DOHH2 (cell line): Measurements from ENCODE around the gene LMTK2.

ENCODE experiments used
- H3F3A ChIP-seq: fragments of 200-600 bp; sonication (generic), shearing (Covaris generic); 2 replicates; pipeline ENCODE4 v1.6.0; 2016; ENCODE audit warnings: antibody characterized with exemption, mild to moderate bottlenecking; ENCODE audit not compliant: control insufficient read depth, insufficient read depth
- H3K27ac ChIP-seq: fragments of 200-600 bp; sonication (generic); 2 replicates; pipeline ENCODE4 v1.5.1; 2014; ENCODE audit warnings: low read depth, mild to moderate bottlenecking, low read length, moderate library complexity
- H3K27me3 ChIP-seq: fragments of 200-600 bp; sonication (generic); 2 replicates; pipeline ENCODE4 v1.6.1; 2014; ENCODE audit warnings: mild to moderate bottlenecking, low read length, mixed read lengths; ENCODE audit not compliant: control insufficient read depth
- H3K36me3 ChIP-seq: fragments of 200-600 bp; sonication (generic); 2 replicates; pipeline ENCODE4 v1.6.1; 2014; ENCODE audit warnings: mild to moderate bottlenecking, low read length, moderate library complexity, mixed read lengths; ENCODE audit not compliant: control insufficient read depth
- H3K4me1 ChIP-seq: fragments of 200-600 bp; sonication (generic); 2 replicates; pipeline ENCODE4 v1.6.1; 2014; ENCODE audit warnings: mild to moderate bottlenecking, low read length, mixed read lengths; ENCODE audit not compliant: control insufficient read depth
- H3K4me2 ChIP-seq: fragments of 200-600 bp; sonication (generic); 2 replicates; pipeline ENCODE4 v1.6.0; 2014; ENCODE audit warnings: mild to moderate bottlenecking, low read length, moderate library complexity
- H3K4me3 ChIP-seq: fragments of 200-600 bp; sonication (generic); 2 replicates; pipeline ENCODE4 v1.5.1; 2014; ENCODE audit warnings: mild to moderate bottlenecking, low read length, mixed read lengths
- H3K79me2 ChIP-seq: fragments of 200-600 bp; sonication (generic); 2 replicates; pipeline ENCODE4 v1.6.1; 2014; ENCODE audit warnings: mild to moderate bottlenecking, low read length, mixed read lengths; ENCODE audit not compliant: control insufficient read depth
- H3K9me2 ChIP-seq: fragments of 200-600 bp; sonication (generic); replicated peaks from 2 replicates; pipeline ENCODE4 v1.6.1; 2014; ENCODE audit warnings: mild to moderate bottlenecking, low read length, mixed read lengths; ENCODE audit not compliant: control insufficient read depth
- H3K9me3 ChIP-seq: fragments of 200-600 bp; sonication (generic); 2 replicates; pipeline ENCODE4 v1.6.1; 2014; ENCODE audit warnings: antibody characterized with exemption, low read length, mixed read lengths; ENCODE audit not compliant: control insufficient read depth, insufficient read depth
- H4K20me1 ChIP-seq: fragments of 200-600 bp; sonication (generic); 2 replicates; pipeline ENCODE4 v1.6.0; 2014; ENCODE audit warnings: low read depth, mild to moderate bottlenecking, antibody characterized with exemption, low read length, moderate library complexity; ENCODE audit not compliant: control insufficient read depth, insufficient read depth
- EZH2phosphoT487 ChIP-seq: fragments of 200-600 bp; sonication (generic); IDR thresholded peaks from 2 replicates; pipeline ENCODE4 v1.6.1; 2017; ENCODE audit warnings: borderline replicate concordance, mild to moderate bottlenecking, antibody characterized with exemption, low read length, moderate library complexity, mixed read lengths
- TF ChIP-seq, protein P1 (sequence below): fragments of 200-600 bp; sonication (generic); IDR thresholded peaks from one replicate; pipeline ENCODE4 v1.5.1; 2014; ENCODE audit warnings: antibody characterized with exemption, mild to moderate bottlenecking, low read depth, low read length; ENCODE audit not compliant: poor library complexity, severe bottlenecking

Gene LMTK2

GRCh38 chr7:98254516-98254915 lies 147.9 kb downstream of the LMTK2 start:
- Histone ChIP-seq H3F3A (peaks cover 16% of the 10 kb centered on the region), H3K79me2 (peaks cover 11% of the 10 kb centered on the region), H4K20me1 (no peaks in the 10 kb centered on the region), H3K9me3 (no peaks in the 10 kb centered on the region), H3K27ac (no peak overlapping the region), H3K4me3 (no peak overlapping the region), H3K4me2 (no peak overlapping the region), H3K4me1 (peaks cover 31% of the 10 kb centered on the region), H3K36me3 (peaks cover 2% of the 10 kb centered on the region; the same call in 1 of the 2 replicates), H3K9me2 (no peaks in the 10 kb centered on the region), H3K27me3 (no peaks in the 10 kb centered on the region)
- TF ChIP-seq, protein P1, sequence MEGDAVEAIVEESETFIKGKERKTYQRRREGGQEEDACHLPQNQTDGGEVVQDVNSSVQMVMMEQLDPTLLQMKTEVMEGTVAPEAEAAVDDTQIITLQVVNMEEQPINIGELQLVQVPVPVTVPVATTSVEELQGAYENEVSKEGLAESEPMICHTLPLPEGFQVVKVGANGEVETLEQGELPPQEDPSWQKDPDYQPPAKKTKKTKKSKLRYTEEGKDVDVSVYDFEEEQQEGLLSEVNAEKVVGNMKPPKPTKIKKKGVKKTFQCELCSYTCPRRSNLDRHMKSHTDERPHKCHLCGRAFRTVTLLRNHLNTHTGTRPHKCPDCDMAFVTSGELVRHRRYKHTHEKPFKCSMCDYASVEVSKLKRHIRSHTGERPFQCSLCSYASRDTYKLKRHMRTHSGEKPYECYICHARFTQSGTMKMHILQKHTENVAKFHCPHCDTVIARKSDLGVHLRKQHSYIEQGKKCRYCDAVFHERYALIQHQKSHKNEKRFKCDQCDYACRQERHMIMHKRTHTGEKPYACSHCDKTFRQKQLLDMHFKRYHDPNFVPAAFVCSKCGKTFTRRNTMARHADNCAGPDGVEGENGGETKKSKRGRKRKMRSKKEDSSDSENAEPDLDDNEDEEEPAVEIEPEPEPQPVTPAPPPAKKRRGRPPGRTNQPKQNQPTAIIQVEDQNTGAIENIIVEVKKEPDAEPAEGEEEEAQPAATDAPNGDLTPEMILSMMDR = no peak
- TF ChIP-seq EZH2phosphoT487 = no peak

DNA sequence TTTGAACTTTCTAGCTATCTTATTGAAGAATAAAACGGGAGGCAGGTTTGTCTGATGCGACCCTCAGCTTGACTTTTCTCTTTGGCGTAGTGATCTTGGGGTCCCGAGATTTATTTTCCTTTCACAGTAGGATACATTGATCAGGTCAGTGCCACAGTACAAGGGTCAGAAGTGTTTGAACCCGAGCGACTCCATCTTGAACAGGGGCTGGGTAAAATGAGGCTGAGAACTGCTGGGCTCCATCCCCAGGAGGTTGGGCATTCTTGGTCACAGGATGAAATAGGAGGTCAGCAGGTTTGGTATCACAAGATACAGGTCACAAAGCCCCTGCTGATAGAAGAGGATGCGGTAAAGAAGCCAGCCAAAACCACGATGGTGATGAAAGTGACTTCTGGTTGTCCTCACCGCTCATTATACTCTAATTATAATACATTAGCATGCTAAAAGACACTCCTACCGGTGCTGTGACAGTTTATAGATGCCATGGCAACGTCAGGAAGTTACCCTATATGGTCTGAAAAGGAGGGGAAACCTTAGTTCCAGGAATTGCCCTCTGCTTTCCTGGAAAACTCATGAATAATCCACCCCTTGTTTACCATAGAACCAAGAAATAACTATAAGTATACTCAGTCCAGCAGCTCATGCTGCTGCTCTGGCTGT lies 148.4 kb downstream of the LMTK2 start:
- peaks cover 12% of the 10 kb centered on the region for H3F3A ChIP-seq
- H3K79me2 ChIP-seq = peaks cover 8% of the 10 kb centered on the region
- TF ChIP-seq, protein P1 = no peak
- H3K4me2 ChIP-seq = no peak overlapping the region
- no peak overlapping the region for H3K4me3 ChIP-seq
- peaks cover 25% of the 10 kb centered on the region for H3K4me1 ChIP-seq
- no peak overlapping the region for H3K27ac ChIP-seq
- no peaks in the 10 kb centered on the region for H4K20me1 ChIP-seq
- H3K9me3 ChIP-seq = no peaks in the 10 kb centered on the region
- no peaks in the 10 kb centered on the region for H3K27me3 ChIP-seq
- H3K9me2 ChIP-seq = no peaks in the 10 kb centered on the region
- H3K36me3 ChIP-seq = no peaks in the 10 kb centered on the region

GRCh38 chr7:98256431-98256830 lies 149.8 kb downstream of the LMTK2 start:
- no peaks in the 10 kb centered on the region for H3K27me3 ChIP-seq
- H3F3A ChIP-seq = peaks cover 2% of the 10 kb centered on the region
- no peak overlapping the region for H3K27ac ChIP-seq
- no peak overlapping the region for H3K4me3 ChIP-seq
- H3K9me3 ChIP-seq = peaks cover 3% of the 10 kb centered on the region; the same call in 1 of the 2 replicates
- peaks cover 8% of the 10 kb centered on the region for H3K79me2 ChIP-seq
- no peaks in the 10 kb centered on the region for H4K20me1 ChIP-seq
- peaks cover 3% of the 10 kb centered on the region; the same call in 1 of the 2 replicates for H3K36me3 ChIP-seq
- H3K9me2 ChIP-seq = no peaks in the 10 kb centered on the region
- H3K4me2 ChIP-seq = no peak overlapping the region
- H3K4me1 ChIP-seq = peaks cover 12% of the 10 kb centered on the region
- TF ChIP-seq, protein P1 = no peak
